SW480 (cell line): ENCODE results near the gene EGFL6.
"Not testable (repeated sequence)": the region's sequence is repeated elsewhere in the genome, so short reads cannot be mapped to it uniquely, and the experiment has no call there.

Experiments used
- DNase-seq: peaks from one replicate; pipeline ENCODE4 v3.0.0-alpha.2; 2016; ENCODE audit warnings: low spot score

EGFL6 gene

GRCh38 chrX:13652850-13653693, 83.7 kb downstream of the EGFL6 start, which contains the start of gene TCEANC:
Gene TCEANC, plus strand, starts transcription at chrX:13653141. Its CDS starts 9,368 bp downstream, at chrX:13662509.
- DNase-seq = peak; percentile 96

- no peak for DNase-seq
Measured at GRCh38 chrX:13654116-13654515, 84.7 kb downstream of the EGFL6 start.

- DNase-seq = no peak
Measured at GRCh38 chrX:13655674-13656073, 86.3 kb downstream of the EGFL6 start.

GRCh38 chrX:13658602-13659001, 89.2 kb downstream of the EGFL6 start:
- peak; percentile 21 for DNase-seq

- DNase-seq = no peak
Measured at GRCh38 chrX:13659063-13659462, 89.7 kb downstream of the EGFL6 start.

- no peak for DNase-seq
Measured at GRCh38 chrX:13661735-13662288, 92.4 kb downstream of the EGFL6 start.

GRCh38 chrX:13662355-13662791, 93.0 kb downstream of the EGFL6 start:
- no peak for DNase-seq

GRCh38 chrX:13664020-13664419, 94.6 kb downstream of the EGFL6 start:
- no peak for DNase-seq

GRCh38 chrX:13666836-13667235, 97.4 kb downstream of the EGFL6 start:
- DNase-seq = no peak

GRCh38 chrX:13667919-13668318, 98.5 kb downstream of the EGFL6 start:
- DNase-seq = no peak

GRCh38 chrX:13669246-13669737, 99.9 kb downstream of the EGFL6 start:
- peak; percentile 80 for DNase-seq

- DNase-seq = not testable (repeated sequence)
Measured at GRCh38 chrX:13669755-13670154, 100.4 kb downstream of the EGFL6 start.

GRCh38 chrX:13670197-13670596, 100.8 kb downstream of the EGFL6 start:
- DNase-seq = no peak

GRCh38 chrX:13673016-13673415, 103.6 kb downstream of the EGFL6 start:
- no peak for DNase-seq

GRCh38 chrX:13676885-13677284, 107.5 kb downstream of the EGFL6 start:
- DNase-seq = no peak

- DNase-seq = not testable (repeated sequence)
Measured at GRCh38 chrX:13679700-13680099, 110.3 kb downstream of the EGFL6 start.

GRCh38 chrX:13681595-13681994, 112.2 kb downstream of the EGFL6 start:
- no peak for DNase-seq
